RPMI7951 (cell line): ENCODE data around the gene GPRIN2. TPM values are rescaled to one million over a fixed set of nuclear protein-coding genes. Genes with fewer than 3 reads are reported as not detected.
"Not testable (repeated sequence)": the region's sequence is repeated elsewhere in the genome, so short reads cannot be mapped to it uniquely, and the experiment has no call there.

Experiments used
- DNase-seq: peaks from one replicate; pipeline ENCODE4 v3.0.0-alpha.2; 2012; ENCODE audit warnings: low read depth
- total RNA-seq: library from RNA; depleted of rRNA; stranded (reverse); fragments of >200 nt; shearing (Covaris generic); gene quantifications from 2 replicates; pipeline ENCODE4 v1.2.3, GENCODE V29; 2014

The GPRIN2 gene
- total RNA-seq, 1 experiment from 2014 or later = not detected

GRCh38 chr10:46567151-46567550, 10.7 kb upstream of the GPRIN2 start:
- not testable (repeated sequence) for DNase-seq

GRCh38 chr10:46565591-46566332, 9.3 kb upstream of the GPRIN2 start:
- DNase-seq = peak; percentile 60

GRCh38 chr10:46560952-46561351, 4.5 kb upstream of the GPRIN2 start:
- DNase-seq = no peak

- DNase-seq = no peak
Measured at GRCh38 chr10:46560381-46560780, 3.9 kb upstream of the GPRIN2 start.

GRCh38 chr10:46559231-46559671, 2.8 kb upstream of the GPRIN2 start:
- DNase-seq = no peak

- no peak for DNase-seq
Measured at GRCh38 chr10:46558392-46559185, 2.1 kb upstream of the GPRIN2 start.

- DNase-seq = no peak
Measured at GRCh38 chr10:46558122-46558391, 1.6 kb upstream of the GPRIN2 start.

- DNase-seq = no peak
Measured at GRCh38 chr10:46557319-46558121, 1.1 kb upstream of the GPRIN2 start.

GRCh38 chr10:46555713-46556514, 544 bp downstream of the GPRIN2 start:
- no peak for DNase-seq

- DNase-seq = no peak
Measured at GRCh38 chr10:46555366-46555712, 1.1 kb downstream of the GPRIN2 start.

- no peak for DNase-seq
Measured at GRCh38 chr10:46554166-46554781, 2.2 kb downstream of the GPRIN2 start.

- DNase-seq = no peak
Measured at GRCh38 chr10:46553238-46554049, 3.0 kb downstream of the GPRIN2 start.

GRCh38 chr10:46552526-46553237, 3.8 kb downstream of the GPRIN2 start:
- DNase-seq = no peak

- DNase-seq = no peak
Measured at GRCh38 chr10:46551701-46552525, 4.5 kb downstream of the GPRIN2 start.

- DNase-seq = no peak
Measured at GRCh38 chr10:46550795-46551700, 5.4 kb downstream of the GPRIN2 start.

- no peak for DNase-seq
Measured at GRCh38 chr10:46550076-46550790, 6.2 kb downstream of the GPRIN2 start.
